NCI-H2171 treated with DMSO at 0.1 percent for 48 hours (cell line): ENCODE results near the gene TLR10.

Experiments
- DNase-seq: peaks from one replicate; lab custom pipeline; 2025; lab: John Stamatoyannopoulos, UW

Gene TLR10

GRCh38 chr4:38764277-38764676 lies 18.5 kb downstream of the TLR10 start:
- no peak for DNase-seq

- DNase-seq, result no peak
Measured at GRCh38 chr4:38762560-38762959, 20.2 kb downstream of the TLR10 start.

GRCh38 chr4:38759790-38760122 lies 23.0 kb downstream of the TLR10 start:
- no peak for DNase-seq

- no peak for DNase-seq
Measured at GRCh38 chr4:38759113-38759789, 23.5 kb downstream of the TLR10 start.

- DNase-seq, result no peak
Measured at GRCh38 chr4:38757945-38758600, 24.7 kb downstream of the TLR10 start.

GRCh38 chr4:38752941-38753806 lies 29.6 kb downstream of the TLR10 start:
- DNase-seq, result peak; percentile 20

GRCh38 chr4:38752372-38752940 lies 30.3 kb downstream of the TLR10 start:
- DNase-seq, result no peak

GRCh38 chr4:38751341-38752010 lies 31.3 kb downstream of the TLR10 start:
- DNase-seq, result no peak

GRCh38 chr4:38749336-38749735 lies 33.5 kb downstream of the TLR10 start:
- no peak for DNase-seq

- no peak for DNase-seq
Measured at GRCh38 chr4:38747629-38748028, 35.2 kb downstream of the TLR10 start.

GRCh38 chr4:38745881-38746280 lies 36.9 kb downstream of the TLR10 start:
- no peak for DNase-seq

GRCh38 chr4:38743866-38744265 lies 38.9 kb downstream of the TLR10 start:
- peak; percentile 75 for DNase-seq

- peak; percentile 47 for DNase-seq
Measured at GRCh38 chr4:38740303-38740702, 42.5 kb downstream of the TLR10 start.

GRCh38 chr4:38738940-38739803 lies 43.6 kb downstream of the TLR10 start:
- DNase-seq, result no peak

GRCh38 chr4:38735870-38736269 lies 46.9 kb downstream of the TLR10 start:
- no peak for DNase-seq

GRCh38 chr4:38734911-38735310 lies 47.9 kb downstream of the TLR10 start:
- DNase-seq, result peak; percentile 6

- no peak for DNase-seq
Measured at GRCh38 chr4:38734446-38734845, 48.3 kb downstream of the TLR10 start.

GRCh38 chr4:38733663-38734062 lies 49.1 kb downstream of the TLR10 start:
- no peak for DNase-seq

GRCh38 chr4:38730830-38731646 lies 51.8 kb downstream of the TLR10 start:
- DNase-seq, result no peak

- DNase-seq, result no peak
Measured at GRCh38 chr4:38730493-38730829, 52.3 kb downstream of the TLR10 start.
